Fibroblast of upper back skin (primary cell): ENCODE results near the gene ANKLE1.

Experiments
- DNase-seq: peaks from one replicate; pipeline ENCODE4 v3.0.0-alpha.2; 2013

The ANKLE1 gene

DNA sequence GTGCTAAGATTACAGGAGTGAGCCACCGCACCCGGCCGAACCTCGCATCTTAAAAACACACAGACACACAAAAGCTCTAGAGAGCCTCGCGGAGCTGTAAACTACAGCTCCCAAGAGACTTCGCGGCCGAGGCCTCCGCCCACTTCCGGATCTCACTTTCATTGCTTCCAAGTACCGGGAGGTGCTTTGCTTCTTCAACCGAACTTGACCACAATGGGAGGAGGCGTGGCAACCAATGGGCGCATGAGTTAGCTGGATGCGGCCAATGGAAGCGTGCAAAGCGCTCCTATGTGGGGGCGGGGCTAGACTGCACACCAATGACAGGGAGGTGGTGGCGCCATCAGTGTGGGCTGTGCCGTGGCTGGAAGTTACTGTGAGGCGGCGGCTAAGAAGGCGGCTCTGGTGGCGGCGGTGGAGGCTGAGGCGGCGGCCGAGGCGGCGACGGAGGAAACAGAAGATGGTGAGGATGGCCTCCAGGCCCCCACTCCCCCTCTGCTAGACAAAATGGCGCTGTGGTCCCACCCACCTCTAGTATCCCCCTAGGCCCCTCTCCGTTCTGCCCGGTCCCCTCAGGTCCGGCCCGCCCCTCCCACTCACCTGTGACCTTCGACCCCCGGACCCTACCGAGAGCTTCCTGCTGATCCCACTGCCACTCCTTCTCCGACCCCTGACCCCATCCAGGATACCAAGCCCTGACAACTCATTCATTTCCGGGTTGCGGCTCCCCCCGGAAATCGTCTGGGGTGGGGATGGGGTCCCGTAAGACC is 27.7 kb downstream of the ANKLE1 start, which contains the start of gene DDA1:
TSS of gene DDA1 (plus strand) at position 366 of the 767 bp plus-strand sequence. CDS start at position 458, 92 bp downstream.
- peak; percentile 100 for DNase-seq

DNA sequence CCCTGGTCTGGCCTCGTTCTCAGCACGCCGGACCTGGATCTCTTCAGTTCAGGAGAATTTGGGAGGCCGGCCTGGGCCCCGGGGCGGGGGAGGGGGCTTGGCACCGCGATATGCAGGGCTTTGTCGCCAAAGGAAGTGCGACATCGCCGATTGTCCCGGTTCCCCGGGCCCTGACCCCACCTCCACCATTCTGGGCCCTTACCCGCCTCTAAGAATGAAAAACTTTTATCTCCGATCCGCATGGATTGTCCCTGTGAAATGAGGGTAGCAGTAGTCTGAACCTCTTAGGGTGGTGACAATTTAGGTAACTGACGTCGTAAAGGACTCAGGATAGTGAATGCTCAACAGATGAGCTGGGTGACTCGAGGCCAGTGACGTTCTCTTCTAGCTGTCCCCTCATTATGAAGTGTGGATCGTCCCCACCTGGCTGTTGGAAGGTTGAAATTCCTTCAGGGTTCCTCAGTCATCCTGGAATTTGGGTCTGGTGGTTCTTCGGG is 28.3 kb downstream of the ANKLE1 start:
- no peak for DNase-seq

DNA sequence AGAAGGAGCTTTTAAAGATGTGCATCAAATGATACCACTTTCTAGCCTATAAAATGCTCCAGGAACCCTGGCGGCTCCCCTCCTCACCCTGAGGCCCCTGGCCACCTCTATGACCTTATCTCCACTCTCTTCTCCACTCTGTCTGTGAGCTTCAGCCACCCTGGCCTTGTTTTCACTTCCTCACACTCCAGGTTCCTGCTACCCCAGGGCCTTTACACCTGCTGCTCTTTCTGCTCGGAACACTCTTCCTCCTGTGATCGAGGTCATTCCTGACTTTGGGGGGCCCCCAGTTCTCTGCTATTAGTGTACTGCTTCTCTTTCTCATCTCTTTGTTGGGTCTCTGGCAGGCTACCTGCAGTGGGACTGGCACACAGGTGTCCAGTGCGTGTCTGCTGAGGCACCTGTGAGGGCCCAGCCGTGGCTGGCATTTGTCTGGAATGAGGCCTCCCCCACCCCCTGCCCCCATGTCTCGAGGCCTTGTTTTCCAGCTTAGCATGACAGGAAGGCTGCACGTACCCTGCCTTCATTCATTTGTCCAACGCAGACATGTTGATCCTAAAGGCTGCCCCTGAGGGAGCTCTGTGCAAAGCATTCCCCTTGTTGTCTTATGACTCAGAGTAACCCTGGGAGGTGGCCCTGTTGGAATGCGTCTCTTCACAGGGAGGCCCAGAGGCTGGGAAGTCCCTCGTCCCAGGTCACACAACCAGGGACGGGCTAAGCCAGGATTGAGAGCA is 29.9 kb downstream of the ANKLE1 start:
- DNase-seq = peak; percentile 55

DNA sequence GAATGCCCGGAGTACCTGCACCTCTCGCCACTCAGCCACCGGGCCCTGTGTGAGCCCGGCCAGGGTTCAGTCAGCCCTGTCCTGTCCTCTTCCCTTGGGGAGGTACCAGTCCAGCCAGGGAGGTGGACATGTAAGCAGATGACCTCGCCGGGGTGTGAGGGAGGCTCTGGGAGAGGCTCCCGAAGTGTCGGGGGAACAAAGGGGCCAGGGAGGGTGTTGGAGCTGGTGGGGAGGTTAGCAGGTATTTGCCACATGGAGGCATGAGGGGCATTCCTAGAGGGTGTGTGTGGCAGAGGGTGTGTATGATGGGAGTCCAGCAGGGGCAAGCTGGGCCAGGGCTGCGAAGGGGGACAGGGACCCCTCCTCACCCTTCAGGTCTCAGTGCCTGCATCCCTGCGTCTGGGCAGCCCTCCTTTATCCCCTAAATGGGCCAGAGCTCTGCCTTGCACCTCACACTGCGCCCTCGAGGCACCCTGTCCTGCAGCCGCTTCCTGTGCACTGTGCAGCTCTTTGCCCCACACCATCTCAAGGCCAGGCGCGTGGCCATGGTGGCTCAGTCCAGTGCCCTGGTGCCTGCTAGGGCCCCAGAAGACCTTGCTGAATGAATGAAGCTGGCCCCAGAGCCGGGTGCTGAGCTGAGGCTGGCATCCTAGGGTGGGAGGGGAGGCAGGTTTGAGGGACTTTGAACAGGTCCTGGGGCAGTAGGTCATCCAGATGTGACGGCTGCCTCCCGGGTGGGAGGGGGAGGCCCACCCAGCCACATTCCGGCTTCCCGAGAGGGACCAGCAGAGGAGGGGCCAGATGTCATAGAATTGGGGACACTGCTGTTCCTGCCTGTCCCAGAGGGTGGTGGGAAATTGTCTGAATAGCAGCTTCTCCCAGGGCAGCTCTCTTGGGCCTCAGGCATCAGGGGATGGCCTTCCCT is 30.8 kb downstream of the ANKLE1 start:
- no peak for DNase-seq

DNA sequence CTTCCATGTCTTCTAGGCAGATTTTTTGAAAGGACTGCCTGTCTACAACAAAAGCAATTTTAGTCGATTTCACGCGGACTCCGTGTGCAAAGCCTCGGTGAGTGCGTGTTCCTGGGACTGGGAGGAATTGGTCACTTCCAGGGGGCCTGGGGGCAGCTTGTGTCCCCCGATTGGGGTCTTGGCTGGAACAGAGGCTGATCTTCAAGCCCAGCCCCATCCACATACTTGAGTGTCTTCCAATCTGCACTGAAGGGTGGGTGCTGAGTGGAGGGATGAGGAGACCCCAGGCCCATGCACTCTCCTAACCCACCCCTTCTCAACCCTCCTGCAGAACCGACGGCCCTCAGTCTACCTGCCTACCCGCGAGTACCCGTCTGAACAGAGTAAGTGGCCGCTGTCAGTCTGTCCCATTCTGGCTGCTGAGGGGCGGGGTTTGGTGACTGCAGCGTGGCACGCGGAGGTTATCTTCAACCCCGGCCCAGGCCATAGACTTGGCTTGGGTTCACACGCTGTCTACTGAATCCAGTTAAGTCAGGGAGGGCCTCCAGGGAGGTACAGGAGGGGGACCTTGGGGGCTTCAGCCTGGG is 32.4 kb downstream of the ANKLE1 start:
- no peak for DNase-seq

DNA sequence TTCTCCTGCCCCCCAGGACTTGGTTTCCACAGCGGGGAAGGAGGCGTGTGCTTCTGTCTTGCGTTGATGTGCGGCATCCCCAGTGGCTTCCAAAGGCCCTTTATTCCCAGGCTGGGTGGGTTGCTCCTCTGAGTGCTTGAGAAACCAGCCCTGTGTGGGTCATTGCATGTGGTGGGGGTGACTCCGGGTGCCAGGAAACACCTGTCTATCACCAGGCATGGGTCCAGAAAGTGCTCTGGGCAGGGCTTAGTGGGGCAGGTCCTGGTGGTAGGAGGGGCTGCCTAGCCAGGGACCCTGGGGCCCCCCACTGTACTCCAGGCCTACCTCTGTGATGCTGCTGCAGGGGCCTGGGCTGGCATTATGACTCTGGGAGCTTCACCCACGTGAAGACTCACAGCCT is 37.3 kb downstream of the ANKLE1 start:
- DNase-seq = no peak

DNA sequence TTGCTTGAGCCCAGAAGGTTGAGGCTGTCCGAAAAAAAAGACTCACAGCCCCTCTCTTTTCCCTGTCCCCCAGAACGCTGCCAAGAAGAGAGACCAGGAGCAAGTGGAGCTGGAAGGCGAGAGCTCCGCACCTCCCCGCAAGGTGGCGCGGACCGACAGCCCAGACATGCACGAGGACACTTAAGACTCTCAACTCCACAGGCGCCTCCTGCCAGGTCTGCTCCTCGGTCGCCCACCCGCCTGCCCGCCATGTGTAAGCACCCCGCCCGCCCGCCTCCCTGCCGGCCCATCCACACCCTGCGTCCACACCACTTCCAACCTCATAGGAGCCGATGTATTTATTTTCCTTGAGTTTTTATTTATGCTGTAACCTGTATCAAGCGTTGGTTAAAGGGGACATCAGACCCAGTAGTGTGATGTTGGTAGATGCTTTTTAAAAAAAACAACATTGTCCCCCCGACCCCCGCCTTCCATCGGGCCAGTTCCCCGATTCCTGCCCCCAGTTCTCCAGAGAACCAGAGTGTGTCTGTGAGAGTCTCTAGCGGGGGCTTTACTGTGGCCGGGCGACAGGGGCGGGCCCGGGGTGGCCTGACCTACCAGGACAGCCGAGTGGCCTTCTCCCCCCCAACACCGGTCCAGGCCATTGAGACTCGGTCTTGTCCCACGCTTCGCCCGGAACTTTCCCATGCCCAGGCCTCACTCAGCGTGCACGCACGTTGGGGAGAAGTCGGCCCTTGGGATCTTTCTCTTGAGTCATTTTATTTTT is 38.0 kb downstream of the ANKLE1 start:
- no peak for DNase-seq

DNA sequence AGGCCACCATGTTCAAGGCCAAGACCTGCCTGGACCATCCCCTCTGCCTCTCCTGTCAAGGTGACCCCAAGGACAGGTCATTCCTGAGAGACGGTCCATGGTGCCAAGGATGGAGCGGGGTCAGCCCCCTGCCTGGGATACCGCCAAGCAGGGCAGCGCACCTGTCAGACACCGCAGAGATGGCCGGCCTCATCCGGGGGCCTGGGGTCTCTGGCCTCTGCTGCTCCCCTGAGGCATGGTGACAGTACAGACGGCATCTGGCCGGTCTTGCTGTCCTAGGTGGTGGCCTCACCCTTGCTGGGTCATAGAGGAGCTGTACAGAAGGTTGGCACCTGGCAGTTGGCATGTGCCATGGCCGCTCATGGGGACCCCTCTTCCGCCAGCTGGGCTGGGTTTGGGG is 38.7 kb downstream of the ANKLE1 start:
- no peak for DNase-seq

DNA sequence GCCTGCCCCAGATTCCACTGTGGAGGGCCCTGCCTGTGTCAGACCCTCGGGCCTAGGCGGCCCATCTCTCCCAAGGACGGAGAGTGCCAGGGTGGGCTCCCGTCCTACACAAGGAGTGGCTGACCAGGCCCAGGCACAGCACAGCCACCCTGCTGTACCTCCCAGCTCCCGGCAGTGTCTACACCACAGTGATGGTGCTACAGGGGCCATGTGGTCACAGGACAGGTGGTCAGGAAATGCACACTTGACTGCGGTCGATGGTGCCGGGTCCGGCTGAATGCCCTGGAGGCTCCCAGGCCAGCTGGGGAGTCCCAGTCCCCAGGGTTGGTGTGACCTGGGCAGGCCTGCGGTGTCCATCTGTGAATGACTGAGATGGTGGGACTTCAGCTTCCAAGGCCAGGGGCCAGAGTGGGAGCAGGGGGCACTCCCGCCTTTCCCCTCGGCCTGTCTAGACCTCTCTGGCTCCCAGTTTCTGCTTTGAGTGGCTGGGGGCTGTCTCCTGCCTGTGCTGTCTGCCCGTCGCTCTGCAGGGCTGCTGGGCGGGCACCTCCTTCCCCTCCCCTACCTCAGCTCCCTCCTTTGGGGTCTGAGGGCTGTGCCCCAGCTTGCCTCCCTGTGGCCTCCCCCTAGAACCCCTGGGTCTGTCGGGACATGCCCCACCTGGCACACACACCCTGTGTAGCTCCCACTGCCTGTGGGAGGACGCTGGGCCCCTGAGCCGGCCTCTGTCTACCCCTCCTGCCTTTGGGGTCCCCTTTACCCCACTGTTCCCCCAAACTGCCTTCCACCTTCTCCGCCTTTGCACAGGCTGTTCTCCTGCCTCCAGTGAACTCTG is 40.2 kb downstream of the ANKLE1 start:
- DNase-seq = no peak

DNA sequence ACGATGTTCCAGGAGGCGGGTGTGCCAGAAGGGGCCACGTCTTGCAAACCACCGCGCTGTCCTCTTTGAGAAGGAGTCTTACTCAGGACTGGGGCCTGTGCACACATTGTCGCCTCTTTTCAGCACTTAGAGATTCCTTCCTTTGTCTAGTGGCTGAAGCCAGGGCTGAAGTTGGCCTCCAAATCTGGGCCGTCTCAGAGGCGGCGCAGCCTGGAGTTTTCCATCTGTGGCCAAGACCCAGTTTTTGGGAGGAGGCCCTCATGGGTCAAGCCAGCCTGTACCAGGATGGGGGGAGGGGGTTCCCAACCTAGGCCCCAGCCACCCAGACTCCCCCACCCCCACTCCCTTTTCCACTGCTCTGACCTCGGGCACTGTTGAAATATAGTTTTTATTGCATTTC is 41.2 kb downstream of the ANKLE1 start:
- no peak for DNase-seq

DNA sequence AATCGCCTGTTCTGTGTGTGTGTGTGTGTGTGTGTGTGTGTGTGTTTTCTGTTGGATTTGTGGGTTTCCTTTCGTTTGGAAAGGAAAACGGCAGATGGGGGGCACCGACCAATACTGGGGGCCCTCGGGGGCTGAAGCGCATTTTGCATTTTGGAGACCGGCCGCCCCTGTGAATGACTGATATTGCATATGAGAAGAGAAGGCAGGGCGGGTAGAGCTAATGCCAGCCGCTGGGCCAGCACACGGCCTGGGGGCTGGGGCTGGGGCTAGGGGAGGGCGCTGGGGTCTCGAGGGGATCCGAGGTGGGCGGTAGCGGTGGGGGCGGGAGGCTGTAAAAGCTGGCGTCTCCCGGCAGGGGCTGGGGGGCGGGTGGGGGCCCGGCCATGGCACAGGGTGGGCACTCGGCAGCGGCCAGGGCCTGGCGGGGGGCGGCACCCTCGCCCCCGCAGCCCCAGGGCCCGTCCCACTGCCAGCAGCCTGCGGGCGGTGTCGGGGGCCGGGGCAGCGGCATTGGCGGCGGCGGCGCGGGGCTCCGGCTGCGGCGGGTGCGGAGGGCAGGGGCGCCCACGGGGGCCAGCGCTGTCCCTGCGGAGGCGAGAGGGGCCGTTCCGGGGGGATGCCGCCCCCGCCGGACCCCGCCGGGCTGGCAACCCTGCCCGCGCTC is 41.7 kb downstream of the ANKLE1 start:
- DNase-seq = no peak

DNA sequence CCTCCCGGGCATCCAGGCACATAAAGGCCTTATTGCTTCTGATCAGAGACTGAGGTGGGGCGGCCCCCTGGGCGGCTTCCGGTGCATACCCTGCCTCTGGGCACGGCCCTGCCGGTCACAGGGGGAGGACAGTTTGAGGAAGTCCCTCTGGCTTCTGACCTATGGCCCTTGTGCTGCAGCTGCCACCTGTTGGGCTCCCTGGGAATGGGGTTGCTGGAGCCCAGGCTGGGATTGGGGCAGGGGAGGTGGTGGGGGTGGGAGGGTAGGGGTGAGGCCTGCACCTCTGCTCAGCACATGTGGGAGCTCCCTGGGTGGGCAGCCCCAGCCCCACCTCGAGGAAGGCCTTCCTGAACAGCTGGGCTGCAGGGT is 42.2 kb downstream of the ANKLE1 start:
- no peak for DNase-seq

DNA sequence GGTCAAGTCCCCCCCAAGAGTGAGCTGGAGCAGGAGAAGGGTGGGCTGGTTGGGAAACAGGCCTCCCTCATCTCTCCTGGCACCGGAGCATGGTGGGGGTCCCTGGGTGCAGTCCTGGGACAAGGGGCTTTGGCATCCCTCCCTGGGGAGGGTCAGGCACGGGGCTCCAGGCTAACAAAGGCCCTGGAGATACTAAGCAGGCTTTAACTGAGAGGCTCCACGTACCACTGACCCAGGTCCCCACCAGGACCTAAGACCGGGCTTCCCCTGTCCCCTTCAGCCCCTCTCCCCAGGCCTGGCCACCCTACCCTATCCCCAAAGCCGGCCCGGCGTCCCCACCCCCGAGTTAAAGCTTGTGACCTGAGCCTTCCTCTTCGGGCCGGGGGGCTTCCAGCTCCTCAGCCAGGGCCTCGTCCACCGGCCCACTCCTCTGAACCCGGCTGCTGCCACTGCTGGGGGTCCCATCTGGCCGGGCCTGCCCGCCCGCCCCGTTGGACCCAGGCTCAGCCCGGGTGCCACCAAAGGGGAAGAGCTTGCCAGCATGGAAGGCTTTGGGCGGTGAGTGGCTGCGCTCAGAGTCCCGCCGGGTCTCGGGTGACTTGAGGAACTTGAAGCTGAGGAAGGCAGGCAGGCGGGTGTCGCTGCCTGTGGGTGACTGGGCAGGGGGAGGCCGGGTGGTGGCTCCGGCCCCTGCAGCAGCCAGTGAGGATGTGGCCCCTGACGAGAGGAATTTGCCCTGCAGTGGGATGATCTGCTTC is 42.8 kb downstream of the ANKLE1 start:
- DNase-seq = no peak

DNA sequence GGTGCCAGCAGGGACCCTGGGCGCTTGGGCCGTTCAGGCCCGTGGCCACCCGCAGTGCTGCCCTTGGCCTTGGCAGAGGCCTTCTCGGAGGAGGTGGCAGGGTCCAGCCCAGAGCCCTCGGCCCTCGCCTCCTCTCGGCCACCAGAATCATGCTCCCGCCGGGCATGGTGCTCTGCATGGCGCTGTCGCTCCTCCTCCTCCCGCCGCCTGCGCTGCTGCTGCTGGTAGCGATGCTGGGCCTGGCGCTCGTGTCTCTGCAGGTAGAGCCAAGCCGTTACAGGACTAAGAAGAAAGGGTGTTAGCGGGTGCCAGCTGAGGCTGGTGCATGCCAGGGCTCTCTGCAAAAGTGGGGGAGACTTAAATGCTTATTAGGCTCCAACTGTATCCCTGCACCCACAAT is 43.4 kb downstream of the ANKLE1 start:
- no peak for DNase-seq

DNA sequence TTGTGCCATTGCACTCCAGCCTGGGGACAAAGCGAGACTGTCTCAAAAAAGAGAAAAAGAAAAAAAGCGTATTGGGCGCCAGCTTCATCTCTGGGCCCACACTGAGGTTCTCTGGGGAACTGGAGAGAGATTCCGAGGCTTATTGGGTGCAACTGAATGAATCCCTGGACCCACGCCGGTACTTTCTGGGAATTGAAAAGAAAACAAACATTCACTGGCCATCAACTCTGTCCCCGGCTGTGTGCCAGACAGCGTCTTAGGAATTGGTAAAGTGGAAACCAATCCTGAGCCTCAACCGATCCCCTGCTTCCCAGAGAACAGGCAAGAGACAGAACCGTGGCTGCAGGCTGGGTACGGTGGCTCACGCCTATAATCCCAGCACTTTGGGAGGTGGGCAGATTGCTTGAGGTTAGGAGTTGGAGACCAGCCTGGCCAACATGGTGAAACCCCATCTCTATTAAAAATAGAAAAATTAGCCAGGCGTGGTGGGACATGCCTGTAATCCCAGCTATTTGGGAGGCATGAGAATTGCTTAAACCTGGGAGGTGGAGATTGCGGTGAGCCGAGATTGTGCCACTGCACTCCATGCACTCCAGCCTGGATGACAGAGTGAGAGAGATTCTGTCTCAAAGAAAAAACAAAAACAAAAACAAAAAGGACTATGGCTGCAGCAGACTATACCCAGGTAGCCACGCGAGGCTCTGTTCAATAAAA is 44.3 kb downstream of the ANKLE1 start:
- no peak for DNase-seq

DNA sequence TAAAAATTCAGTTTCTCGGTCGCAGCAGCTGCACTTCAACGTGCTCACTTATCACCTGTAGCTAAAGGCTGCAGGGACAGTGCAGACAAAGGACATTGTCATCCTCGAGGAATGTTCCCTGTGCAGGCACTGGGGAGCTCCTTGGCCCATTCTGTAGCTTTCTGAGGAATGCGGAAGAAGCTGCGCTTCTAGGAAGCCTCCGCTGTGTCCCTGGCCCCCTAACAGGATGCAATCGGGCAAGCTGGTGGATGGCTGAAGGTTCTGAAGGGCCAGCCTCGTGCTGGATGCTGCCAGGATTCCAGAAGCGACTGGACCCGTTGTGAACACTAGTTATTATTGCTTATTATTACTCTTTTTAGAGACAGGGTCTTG is 44.9 kb downstream of the ANKLE1 start:
- no peak for DNase-seq

DNA sequence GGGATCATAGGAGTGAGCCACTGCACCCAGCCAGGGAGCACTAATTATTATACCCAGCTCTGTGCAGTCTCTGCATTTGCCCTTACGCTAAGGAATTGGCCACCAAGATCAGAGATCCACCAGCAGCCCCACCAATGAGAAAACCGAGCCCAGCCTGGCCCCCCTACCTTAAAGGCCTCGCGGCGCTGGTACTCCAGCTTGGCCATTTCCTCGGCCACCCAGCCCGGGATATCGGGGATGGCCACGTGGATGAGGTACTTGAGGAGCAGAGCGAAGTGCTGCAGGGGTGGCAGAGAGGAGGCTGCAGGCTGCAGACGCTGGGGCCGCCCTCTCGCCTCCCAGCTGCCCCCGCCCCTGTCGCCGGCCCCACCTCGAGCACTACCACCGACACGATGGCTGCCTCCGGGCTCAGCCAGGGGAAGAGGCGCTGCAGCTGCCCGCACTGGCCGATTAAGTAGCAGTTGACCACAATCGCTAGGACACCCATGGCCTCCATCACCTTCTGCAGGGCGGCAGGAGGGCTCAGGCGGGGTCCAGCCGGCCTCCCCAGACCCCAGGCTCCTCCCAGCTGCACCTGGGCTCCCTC is 45.5 kb downstream of the ANKLE1 start:
- no peak for DNase-seq

DNA sequence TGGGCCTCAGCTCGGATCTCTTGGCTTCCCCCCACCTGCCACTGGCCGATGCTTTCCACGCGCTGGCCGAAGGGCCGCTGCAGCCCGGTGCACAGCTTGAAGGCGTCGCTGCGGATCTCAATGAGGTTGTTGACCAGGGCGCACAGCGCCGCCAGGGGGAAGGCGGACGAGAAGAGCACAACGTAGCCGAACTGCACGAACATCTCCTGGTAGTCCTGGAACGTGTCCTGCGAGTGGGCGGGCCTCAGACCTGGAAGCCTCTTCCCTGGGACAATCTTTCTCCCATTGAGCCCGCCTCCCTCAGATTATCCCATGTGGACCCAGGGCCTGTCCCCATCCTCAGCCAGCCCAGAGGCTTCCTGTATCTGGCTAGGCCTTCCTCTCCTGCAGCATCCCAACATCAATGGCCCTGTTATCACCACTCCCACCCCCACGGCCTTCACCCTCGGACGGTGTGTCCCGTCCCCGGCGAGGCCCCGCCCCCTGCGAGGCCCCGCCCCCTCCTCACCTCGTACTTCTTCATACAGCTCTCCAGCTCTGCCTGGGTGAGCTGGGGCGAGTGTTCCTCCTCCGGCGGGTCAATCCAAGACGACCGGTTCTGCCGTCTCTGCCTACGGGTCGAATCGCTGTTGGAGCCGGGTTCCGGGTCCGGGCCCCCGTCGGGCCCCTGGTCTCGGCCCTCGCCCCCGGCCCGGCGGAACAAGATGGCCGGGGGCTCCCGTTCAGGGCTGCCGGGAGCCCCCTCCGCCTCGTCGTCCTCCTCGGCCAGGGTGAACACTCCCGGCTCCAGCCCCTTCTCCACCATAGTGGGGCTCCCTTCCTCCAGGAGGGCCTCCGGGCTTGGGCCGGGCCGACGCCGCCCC is 46.2 kb downstream of the ANKLE1 start:
- DNase-seq = no peak
